ENCODE results near the gene SPAG16.

GRCh38 chr2:214011676-214012075 lies 727.4 kb downstream of the SPAG16 start:
- TF ChIP-seq REST (IDR thresholded peaks at IDR 0.05; ENCODE audit: insufficient read depth in 1 of 2, low read depth in 2 of 2, low read length in 2 of 2): no peak
- no peak for TF ChIP-seq TAF1 (IDR thresholded peaks at IDR 0.05; ENCODE audit: borderline replicate concordance, insufficient read depth, low read length)
- TF ChIP-seq SIN3A (IDR thresholded peaks at IDR 0.05; ENCODE audit: borderline replicate concordance, insufficient read depth, low read length): no peak
